Gastroesophageal sphincter (tissue), 4 donors: ENCODE data around the gene HGFAC. TPM values are rescaled to one million over a fixed set of nuclear protein-coding genes. Genes with fewer than 3 reads are reported as not detected.

Experiments used
- ATAC-seq: fragments of 150-250 bp; one replicate; pipeline ENCODE4 v1.9.1; 2016; ENCODE audit warnings: mild to moderate bottlenecking, moderate library complexity
- H3K27ac ChIP-seq, 4 donors: fragments of 200-600 bp; sonication (generic) in 3 of 4; 1 replicate in 3 of 4; 2 replicates in 1 of 4; pipeline ENCODE4 v1.5.1; 2016 to 2019
- H3K27me3 ChIP-seq: fragments of 200-600 bp; sonication (generic); one replicate; pipeline ENCODE4 v1.5.1; 2019
- H3K36me3 ChIP-seq, 2 donors: fragments of 200-600 bp; sonication (generic); one replicate each; pipeline ENCODE4 v1.5.1; 2019; ENCODE audit warnings: control low read depth in 1 of 2
- H3K4me1 ChIP-seq, 3 donors: fragments of 200-600 bp; sonication (generic); 1 replicate in 2 of 3; 2 replicates in 1 of 3; pipeline ENCODE4 v1.5.1; 2016 to 2019; ENCODE audit warnings: control low read depth in 2 of 3
- H3K4me3 ChIP-seq, 2 donors: fragments of 200-600 bp; sonication (generic); one replicate each; pipeline ENCODE4 v1.5.1; 2019; ENCODE audit warnings: mild to moderate bottlenecking in 1 of 2, moderate library complexity in 1 of 2
- H3K9me3 ChIP-seq, 3 donors: fragments of 200-600 bp; sonication (generic); one replicate each; pipeline ENCODE4 v1.5.1; 2017 to 2019; ENCODE audit warnings: control low read depth in 2 of 3
- CTCF ChIP-seq, 4 experiments: fragments of 200-600 bp in 2 of 4; fragments of 450-650 bp in 2 of 4; sonication (generic) in 1 of 4; IDR thresholded peaks; one replicate each; pipeline ENCODE4 v1.5.1; 2017 to 2019; ENCODE audit warnings: antibody characterized with exemption in 4 of 4, mild to moderate bottlenecking in 2 of 4, moderate library complexity in 2 of 4
- EP300 ChIP-seq: sonication (generic); formaldehyde crosslinking; IDR thresholded peaks from one replicate; pipeline ENCODE4 v1.6.1; 2017; ENCODE audit warnings: antibody characterized with exemption, mild to moderate bottlenecking
- POLR2A ChIP-seq, 2 donors: fragments of 450-650 bp; IDR thresholded peaks; one replicate each; pipeline ENCODE4 v1.6.1; 2017; ENCODE audit warnings: antibody characterized with exemption in 2 of 2, mild to moderate bottlenecking in 2 of 2, moderate library complexity in 1 of 2
- POLR2AphosphoS5 ChIP-seq: sonication (generic); formaldehyde crosslinking; IDR thresholded peaks from one replicate; pipeline ENCODE4 v1.6.1; 2017; ENCODE audit warnings: antibody characterized with exemption
- WGBS, 2 donors: methylation state at CpG; one replicate each; pipeline ENCODE4 v1.1.5; 2018; ENCODE audit warnings: low coverage in 1 of 2; 5-methylcytosine and 5-hydroxymethylcytosine counted together
- total RNA-seq, 4 donors: library from RNA; depleted of rRNA; stranded (reverse); fragments of >200 nt; gene quantifications; one replicate each; pipeline ENCODE4 v1.1.0, GENCODE V29; 2016

The HGFAC gene
- total RNA-seq, 4 donors from 2014 or later = 0.13 to 1.8 (median 0.62) TPM; not detected in 1

DNA sequence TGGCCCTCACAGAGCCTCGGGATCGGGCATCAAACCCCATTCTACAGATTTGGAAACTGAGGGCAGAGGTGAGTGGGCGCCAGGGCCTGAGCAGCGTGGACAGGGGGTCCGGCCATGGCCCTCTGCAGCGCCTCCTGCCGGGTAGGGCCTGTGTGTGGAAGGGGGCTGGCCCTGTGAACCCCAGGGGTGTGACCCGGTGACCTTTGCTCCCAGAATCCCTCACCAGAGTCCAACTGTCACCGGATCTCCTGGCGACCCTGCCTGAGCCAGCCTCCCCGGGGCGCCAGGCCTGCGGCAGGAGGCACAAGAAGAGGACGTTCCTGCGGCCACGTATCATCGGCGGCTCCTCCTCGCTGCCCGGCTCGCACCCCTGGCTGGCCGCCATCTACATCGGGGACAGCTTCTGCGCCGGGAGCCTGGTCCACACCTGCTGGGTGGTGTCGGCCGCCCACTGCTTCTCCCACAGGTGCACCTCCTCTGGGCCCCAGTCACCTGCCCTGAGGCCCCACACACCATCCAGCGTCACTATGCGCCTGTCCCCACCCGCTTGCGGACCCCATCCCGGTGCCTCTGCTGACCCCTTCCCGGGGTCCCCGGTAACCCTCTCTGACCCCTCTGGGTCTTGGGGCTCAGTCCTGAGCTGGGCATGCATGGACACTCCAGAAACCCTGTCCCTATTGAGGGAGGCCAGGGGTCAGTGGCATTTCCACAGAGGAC lies 4.2 kb downstream of the HGFAC start:
- WGBS, 2 donors = 88 to 90% methylated on average over 5 to 6 of the region's 34 CpGs
- H3K9me3 ChIP-seq = no peaks in the 10 kb centered on the region
- no peak for TF ChIP-seq EP300
- no peak for TF ChIP-seq CTCF (IDR thresholded peaks at IDR 0.05)
- no peak for TF ChIP-seq POLR2A (IDR thresholded peaks at IDR 0.05)
- TF ChIP-seq POLR2AphosphoS5 = no peak

DNA sequence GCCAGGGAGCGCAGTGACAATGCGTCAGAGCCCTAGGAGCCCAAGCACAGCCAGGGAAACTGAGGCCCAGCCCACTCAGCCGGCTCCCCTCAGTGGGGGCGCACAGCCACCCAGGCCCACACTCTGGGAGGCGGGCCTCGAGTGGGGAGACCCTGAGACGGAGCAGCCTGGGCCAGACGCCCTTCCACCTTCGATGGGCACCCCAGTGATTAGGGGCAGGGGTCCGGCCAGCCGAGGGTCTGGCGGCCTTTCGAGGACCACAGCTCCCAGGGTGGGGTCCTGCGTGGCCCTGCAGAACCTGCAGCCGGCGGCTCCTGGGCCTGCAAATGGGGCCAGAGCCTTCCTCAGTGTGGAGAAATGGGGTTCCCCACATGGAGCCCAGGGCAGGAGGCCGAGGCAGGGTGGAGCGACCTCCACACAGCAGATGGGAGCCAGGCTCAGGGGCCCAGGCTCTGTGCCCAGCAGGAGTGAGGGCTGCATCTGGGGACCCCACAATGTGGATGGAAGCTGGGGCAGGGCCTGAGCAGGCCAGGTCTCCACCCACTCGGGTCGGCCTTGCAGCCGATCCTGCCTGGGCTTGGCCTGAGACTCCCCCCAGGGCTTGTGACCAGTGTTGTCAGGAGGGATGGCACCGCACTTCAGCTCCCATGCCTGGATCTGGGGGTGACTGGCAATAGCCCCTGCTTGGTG lies 5.0 kb downstream of the HGFAC start:
- H3K27ac ChIP-seq = no peak overlapping the region
- TF ChIP-seq POLR2AphosphoS5 (no peak), CTCF (IDR thresholded peaks at IDR 0.05) (no peak), EP300 (no peak), POLR2A (IDR thresholded peaks at IDR 0.05) (no peak)
- peaks cover 0 to 17% (median under 1%) of the 10 kb centered on the region in 3 donors for H3K4me1 ChIP-seq
- H3K4me3 ChIP-seq = no peak overlapping the region
- no peaks in the 10 kb centered on the region for H3K36me3 ChIP-seq
- no peaks in the 10 kb centered on the region for H3K27me3 ChIP-seq
- 90% methylated on average over 2 of the region's 22 CpGs; no CpG with 5 or more reads in 1 of the 2 donors for WGBS, 2 donors
- ATAC-seq = no peak
- H3K9me3 ChIP-seq = no peaks in the 10 kb centered on the region

More for the DNA sequence above, 4.2 kb downstream of the HGFAC start:
- no peaks in the 10 kb centered on the region for H3K36me3 ChIP-seq
- no peak overlapping the region for H3K4me3 ChIP-seq
- ATAC-seq = no peak
- H3K27ac ChIP-seq = no peak overlapping the region
- no peaks in the 10 kb centered on the region for H3K27me3 ChIP-seq
- H3K4me1 ChIP-seq = peaks cover 0 to 10% (median 0%) of the 10 kb centered on the region in 3 donors

GRCh38 chr4:3447431-3448395 lies 5.9 kb downstream of the HGFAC start:
- 100% methylated on average over 1 to 3 of the region's 53 CpGs for WGBS, 2 donors
- Histone ChIP-seq H3K27ac (no peak overlapping the region), H3K4me1 (peaks cover 0 to 23% (median 3%) of the 10 kb centered on the region in 3 donors), H3K27me3 (no peaks in the 10 kb centered on the region), H3K36me3 (no peaks in the 10 kb centered on the region), H3K4me3 (no peak overlapping the region), H3K9me3 (no peaks in the 10 kb centered on the region)
- TF ChIP-seq CTCF (IDR thresholded peaks at IDR 0.05) (no peak), POLR2A (IDR thresholded peaks at IDR 0.05) (no peak), POLR2AphosphoS5 (no peak), EP300 (no peak)
- no peak for ATAC-seq

DNA sequence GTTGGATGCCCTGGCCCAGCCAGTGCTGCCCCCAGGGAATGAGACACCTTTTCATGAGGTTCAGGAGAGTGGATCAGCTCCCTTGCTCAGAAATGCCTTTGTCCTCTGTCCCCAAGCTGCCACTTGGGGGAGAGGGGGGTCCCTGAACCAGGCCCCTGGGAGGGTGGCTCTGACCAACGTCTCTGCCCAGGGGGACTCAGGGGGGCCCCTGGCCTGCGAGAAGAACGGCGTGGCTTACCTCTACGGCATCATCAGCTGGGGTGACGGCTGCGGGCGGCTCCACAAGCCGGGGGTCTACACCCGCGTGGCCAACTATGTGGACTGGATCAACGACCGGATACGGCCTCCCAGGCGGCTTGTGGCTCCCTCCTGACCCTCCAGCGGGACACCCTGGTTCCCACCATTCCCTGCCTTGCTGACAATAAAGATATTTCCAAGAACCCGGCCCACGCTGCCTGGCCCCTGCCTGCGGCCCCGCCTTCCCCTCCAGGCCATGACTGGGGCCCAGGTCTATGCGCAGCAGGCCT lies 7.3 kb downstream of the HGFAC start:
- Histone ChIP-seq H3K27me3 (no peaks in the 10 kb centered on the region), H3K9me3 (no peaks in the 10 kb centered on the region), H3K27ac (no peak overlapping the region), H3K4me1 (peaks cover 0 to 13% (median 3%) of the 10 kb centered on the region in 3 donors), H3K4me3 (no peak overlapping the region), H3K36me3 (no peaks in the 10 kb centered on the region)
- no peak for ATAC-seq
- no CpG with 5 or more reads among the region's 21 CpGs for WGBS, 2 donors
- no peak for TF ChIP-seq EP300
- no peak for TF ChIP-seq POLR2A (IDR thresholded peaks at IDR 0.05)
- TF ChIP-seq CTCF (IDR thresholded peaks at IDR 0.05) = no peak
- TF ChIP-seq POLR2AphosphoS5 = no peak
